ENCODE results near the gene C2CD2L.

Gene C2CD2L

DNA sequence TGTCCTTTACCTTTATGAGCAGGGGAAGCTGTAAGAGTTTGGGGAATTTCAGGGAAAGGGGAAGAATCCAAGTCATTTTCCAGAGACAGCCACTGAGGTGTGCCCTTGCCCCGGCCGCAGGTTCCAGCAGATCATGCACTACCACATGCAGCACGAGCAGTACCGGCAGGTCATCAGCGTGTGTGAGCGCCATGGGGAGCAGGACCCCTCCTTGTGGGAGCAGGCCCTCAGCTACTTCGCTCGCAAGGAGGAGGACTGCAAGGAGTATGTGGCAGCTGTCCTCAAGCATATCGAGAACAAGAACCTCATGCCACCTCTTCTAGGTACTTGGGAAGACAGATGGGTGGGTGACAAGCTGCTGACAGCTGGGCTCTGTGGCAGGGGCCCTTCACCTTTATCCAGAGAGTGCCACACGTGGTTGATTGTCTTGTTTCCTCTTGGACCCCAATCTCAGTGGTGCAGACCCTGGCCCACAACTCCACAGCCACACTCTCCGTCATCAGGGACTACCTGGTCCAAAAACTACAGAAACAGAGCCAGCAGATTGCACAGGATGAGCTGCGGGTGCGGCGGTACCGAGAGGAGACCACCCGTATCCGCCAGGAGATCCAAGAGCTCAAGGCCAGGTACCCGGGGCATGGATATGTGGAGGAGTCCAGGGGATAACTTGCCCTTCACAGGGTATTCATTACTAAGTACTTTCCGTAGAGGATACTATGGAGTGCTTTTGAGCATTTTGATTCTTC lies 28.3 kb upstream of the C2CD2L start:
- H3K4me3 ChIP-seq (ENCODE audit: low read depth, low read length) = no peak overlapping the region
- TF ChIP-seq, protein P1, sequence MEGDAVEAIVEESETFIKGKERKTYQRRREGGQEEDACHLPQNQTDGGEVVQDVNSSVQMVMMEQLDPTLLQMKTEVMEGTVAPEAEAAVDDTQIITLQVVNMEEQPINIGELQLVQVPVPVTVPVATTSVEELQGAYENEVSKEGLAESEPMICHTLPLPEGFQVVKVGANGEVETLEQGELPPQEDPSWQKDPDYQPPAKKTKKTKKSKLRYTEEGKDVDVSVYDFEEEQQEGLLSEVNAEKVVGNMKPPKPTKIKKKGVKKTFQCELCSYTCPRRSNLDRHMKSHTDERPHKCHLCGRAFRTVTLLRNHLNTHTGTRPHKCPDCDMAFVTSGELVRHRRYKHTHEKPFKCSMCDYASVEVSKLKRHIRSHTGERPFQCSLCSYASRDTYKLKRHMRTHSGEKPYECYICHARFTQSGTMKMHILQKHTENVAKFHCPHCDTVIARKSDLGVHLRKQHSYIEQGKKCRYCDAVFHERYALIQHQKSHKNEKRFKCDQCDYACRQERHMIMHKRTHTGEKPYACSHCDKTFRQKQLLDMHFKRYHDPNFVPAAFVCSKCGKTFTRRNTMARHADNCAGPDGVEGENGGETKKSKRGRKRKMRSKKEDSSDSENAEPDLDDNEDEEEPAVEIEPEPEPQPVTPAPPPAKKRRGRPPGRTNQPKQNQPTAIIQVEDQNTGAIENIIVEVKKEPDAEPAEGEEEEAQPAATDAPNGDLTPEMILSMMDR (IDR thresholded peaks at IDR 0.05; ENCODE audit: insufficient read depth, low read depth, low read length, missing control alignments) = no peak
- no peak for DNase-seq (ENCODE audit: low read depth)

DNA sequence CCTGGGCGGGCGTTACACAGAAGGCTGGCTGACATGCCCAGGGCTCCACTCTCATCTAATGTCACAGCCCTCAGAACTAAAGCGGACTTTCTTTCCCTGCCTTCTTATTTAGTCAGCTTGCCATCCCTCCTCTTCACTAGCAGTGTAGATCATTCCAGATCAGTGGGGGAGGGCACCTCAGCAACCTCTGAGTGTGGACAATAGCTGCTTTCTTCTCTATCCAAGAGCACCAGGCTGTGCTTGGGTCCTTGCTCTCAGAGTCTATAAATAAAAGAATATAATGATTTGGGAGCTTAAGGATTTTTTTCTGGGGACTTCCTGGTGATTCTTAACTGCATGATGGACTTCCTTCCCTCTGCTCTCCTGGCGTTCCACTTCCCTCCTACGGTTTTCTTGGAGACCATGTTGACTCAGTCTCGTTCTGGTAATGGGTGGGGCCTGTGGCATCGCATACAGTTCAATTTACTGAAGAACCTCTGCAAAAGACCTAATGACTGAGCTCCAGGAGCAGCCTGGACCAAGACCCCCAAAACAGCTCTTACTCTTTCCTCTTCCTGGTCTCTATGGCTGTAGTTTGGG lies 25.4 kb upstream of the C2CD2L start:
- no peak overlapping the region for H3K4me3 ChIP-seq (ENCODE audit: low read depth, low read length)
- DNase-seq (ENCODE audit: low read depth) = no peak
- TF ChIP-seq, protein P1 (IDR thresholded peaks at IDR 0.05; ENCODE audit: insufficient read depth, low read depth, low read length, missing control alignments) = no peak

DNA sequence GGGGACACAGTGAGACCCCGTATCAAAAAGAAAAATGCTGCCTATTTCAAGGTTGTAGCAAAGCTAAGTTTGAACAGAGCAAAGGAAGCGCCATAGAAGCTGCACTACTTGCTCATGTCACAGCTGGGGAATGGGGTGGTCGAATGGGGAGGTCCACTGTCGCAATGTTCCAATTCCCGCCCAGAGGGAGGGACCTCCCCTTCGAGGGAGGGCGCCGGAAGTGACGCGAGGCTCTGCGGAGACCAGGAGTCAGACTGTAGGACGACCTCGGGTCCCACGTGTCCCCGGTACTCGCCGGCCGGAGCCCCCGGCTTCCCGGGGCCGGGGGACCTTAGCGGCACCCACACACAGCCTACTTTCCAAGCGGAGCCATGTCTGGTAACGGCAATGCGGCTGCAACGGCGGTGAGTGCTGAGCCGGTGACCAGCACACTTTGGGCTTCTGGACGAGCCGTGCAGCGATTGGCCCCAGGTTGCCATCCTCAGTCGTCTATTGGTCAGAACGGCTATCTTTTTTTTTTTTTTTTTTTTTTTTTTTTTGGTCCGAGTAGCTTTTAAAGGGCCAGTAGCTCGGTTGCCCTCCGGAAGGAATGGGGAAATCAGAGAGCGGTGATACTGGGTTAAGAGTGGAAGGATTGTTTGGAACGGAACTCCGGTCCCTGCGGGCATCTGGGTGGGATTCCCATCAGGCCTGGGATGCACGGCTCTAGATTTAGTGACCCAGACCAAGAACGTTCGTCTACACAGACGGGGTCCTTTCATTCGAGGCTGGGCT lies 22.3 kb upstream of the C2CD2L start, which contains the start of gene HMBS:
Gene HMBS, plus strand, starts transcription at position 219 of the 774 bp plus-strand sequence. Its CDS starts 153 bp downstream, at position 372.
- DNase-seq (ENCODE audit: low read depth) = peak; percentile 93
- H3K4me3 ChIP-seq (ENCODE audit: low read depth, low read length) = peak within 1 kb of the TSS; percentile 94
- TF ChIP-seq, protein P1 (IDR thresholded peaks at IDR 0.05; ENCODE audit: insufficient read depth, low read depth, low read length, missing control alignments) = no peak

DNA sequence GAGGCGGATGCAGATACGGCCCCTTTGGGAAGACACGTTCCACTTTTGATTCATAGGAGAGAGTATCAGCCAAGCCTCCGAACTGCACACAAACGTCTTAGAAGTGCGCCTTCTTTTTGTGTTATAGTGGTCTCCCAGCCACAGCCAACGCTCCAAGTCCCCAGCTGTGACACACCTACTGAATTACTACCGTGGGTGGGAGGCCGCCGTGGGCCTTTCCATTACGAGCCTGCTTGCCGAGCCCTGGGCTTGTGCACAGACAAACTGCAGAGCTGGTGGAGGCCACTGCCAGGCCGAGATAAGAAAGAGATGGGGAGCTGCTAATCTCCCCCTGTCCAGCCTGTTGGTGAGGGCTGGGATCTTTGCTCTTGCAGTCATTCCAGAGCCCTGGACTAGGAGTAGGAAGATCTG lies 21.7 kb upstream of the C2CD2L start:
- TF ChIP-seq, protein P1 (IDR thresholded peaks at IDR 0.05; ENCODE audit: insufficient read depth, low read depth, low read length, missing control alignments) = no peak
- DNase-seq (ENCODE audit: low read depth) = no peak
- H3K4me3 ChIP-seq (ENCODE audit: low read depth, low read length) = peak overlapping the region; percentile 94

DNA sequence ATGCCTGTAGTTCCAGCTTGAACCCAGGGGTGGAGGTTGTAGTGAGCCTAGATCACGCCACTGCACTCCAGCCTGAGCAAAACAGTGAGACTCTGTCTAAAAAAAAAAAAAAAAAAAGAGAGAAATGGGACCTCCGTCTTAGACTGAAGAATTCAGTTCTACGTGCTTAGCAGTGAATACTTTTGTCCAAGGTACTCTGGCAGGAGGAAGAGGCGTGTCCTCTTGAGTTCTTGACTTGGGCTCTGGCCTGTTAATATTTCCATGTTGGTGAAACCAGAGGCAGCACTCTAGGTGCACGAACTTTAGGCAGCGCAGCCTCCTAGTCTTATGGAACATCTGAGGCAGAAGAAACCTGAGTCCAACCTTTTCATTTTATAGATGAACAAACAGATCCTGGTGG lies 20.0 kb upstream of the C2CD2L start:
- no peak overlapping the region for H3K4me3 ChIP-seq (ENCODE audit: low read depth, low read length)
- no peak for DNase-seq (ENCODE audit: low read depth)
- TF ChIP-seq, protein P1 (IDR thresholded peaks at IDR 0.05; ENCODE audit: insufficient read depth, low read depth, low read length, missing control alignments) = no peak

DNA sequence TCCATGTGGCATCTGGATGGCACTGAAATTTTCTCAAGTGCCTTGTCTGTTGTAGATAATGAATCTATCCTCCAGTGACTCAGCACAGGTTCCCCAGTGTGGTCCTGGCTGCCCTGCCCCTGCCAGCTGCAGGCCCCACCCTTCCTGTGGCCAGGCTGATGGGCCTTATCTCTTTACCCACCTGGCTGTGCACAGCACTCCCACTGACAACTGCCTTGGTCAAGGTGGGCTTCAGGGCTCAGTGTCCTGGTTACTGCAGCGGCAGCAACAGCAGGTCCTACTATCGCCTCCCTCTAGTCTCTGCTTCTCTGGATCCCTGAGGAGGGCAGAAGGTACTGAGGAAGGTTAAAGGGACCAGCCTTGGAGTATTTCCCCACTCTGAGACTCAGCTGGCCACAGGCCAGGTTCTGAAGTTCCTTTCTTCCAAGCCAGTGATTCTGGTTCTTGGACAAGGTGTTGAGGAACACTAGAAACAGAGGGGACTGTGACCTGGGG lies 19.4 kb upstream of the C2CD2L start:
- no peak for DNase-seq (ENCODE audit: low read depth)
- H3K4me3 ChIP-seq (ENCODE audit: low read depth, low read length) = no peak overlapping the region
- TF ChIP-seq, protein P1 (IDR thresholded peaks at IDR 0.05; ENCODE audit: insufficient read depth, low read depth, low read length, missing control alignments) = no peak

Measured in GM12865 (cell line).